Stimulated activated CD4-positive, alpha-beta T cell treated with anti-CD3 and anti-CD28 coated beads, Interleukin-12 subunit alpha, Interleukin-12 subunit beta, amount 100 ng/mL, for 48 hours (primary cell): ENCODE results near the gene BEND6.
"Not testable (repeated sequence)": the region's sequence is repeated elsewhere in the genome, so short reads cannot be mapped to it uniquely, and the experiment has no call there.

ENCODE experiments used
- DNase-seq, 3 donors: peaks; one replicate each; pipeline ENCODE4 v3.0.0-alpha.2; 2020; ENCODE audit warnings: low read depth in 2 of 3, low spot score in 1 of 3

The BEND6 gene

DNA sequence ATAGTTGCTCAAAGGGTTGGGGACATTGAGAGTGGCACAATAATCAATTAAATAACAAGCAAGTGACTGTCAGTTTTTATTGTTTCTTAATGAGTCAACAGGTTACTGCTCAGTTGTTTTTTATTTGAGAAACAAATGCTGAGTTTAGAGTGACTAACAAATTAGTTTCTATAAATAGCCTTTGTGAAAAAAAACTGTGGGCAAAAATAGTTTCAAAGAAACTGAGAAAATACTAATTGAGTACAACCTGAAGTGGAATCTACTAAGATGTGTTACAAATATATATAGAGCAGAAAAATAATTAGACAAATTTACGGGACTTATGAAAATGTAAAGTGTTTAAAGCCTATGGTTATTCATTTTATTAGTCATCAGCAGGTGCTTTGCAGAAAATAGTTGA lies 22.3 kb downstream of the BEND6 start:
- DNase-seq: no peak

GRCh38 chr6:56978530-56978929 lies 23.6 kb downstream of the BEND6 start:
- DNase-seq: no peak

DNA sequence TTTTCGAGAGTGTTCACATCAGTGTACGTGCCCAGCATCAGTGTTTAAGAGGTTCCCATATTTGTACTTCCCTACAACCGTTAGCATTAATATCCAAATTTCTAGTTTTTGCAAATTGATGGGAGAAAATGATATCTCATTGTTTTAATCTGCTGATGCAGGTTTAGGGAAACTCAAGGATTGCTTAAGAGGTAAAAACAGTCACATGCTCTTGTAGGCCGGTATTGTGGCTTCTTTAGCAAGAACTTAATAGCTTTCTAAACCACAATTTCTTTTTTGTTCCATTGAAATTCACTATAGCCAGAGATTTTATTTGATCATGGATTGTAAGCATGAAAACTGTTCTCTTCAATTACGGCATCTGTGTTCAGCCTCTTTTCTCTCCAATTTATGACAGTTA lies 29.5 kb downstream of the BEND6 start:
- DNase-seq: no peak

DNA sequence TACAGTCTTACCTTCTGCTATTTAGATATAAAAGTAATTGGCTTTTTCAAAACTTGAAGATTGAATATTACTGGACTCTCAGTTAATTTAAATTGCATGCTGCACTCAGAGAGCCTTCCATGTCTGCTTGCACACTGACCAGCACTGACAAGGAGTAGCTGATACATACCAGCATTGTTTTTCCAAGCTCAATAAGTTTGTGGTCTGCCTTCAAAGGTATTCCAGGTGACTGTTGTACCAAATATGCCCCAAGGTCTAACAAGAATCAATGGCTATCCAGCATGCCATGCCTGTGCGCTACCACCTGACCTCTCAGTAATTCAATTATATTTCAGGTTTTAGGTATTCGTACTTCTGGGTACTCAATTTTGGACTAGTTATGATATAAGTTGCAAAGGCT lies 30.0 kb downstream of the BEND6 start:
- no peak for DNase-seq

- no peak for DNase-seq
Measured at GRCh38 chr6:56986611-56987010, 31.7 kb downstream of the BEND6 start.

DNA sequence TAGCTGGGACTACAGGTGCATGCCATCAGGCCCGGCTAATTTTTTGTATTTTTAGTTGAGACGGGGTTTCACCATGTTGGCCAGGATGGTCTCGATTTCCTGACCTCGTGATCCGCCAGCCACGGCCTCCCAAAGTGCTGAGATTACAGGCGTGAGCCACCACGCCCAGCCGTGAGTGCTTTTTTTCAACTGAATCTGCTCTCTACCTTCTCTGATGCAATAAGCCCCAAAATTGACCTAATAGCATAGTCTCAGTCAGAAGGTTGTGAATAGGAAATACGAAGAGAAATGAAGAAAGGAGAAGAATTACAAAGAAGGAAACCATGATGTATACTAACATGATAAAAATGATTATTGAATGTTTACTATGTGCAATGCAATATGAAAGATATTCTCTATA lies 33.2 kb downstream of the BEND6 start:
- DNase-seq: no peak

- no peak for DNase-seq
Measured at GRCh38 chr6:56992036-56992435, 37.1 kb downstream of the BEND6 start.

GRCh38 chr6:56992703-56993102 lies 37.8 kb downstream of the BEND6 start:
- no peak for DNase-seq

- DNase-seq: no peak
Measured at GRCh38 chr6:56995347-56995902, 40.5 kb downstream of the BEND6 start.

DNA sequence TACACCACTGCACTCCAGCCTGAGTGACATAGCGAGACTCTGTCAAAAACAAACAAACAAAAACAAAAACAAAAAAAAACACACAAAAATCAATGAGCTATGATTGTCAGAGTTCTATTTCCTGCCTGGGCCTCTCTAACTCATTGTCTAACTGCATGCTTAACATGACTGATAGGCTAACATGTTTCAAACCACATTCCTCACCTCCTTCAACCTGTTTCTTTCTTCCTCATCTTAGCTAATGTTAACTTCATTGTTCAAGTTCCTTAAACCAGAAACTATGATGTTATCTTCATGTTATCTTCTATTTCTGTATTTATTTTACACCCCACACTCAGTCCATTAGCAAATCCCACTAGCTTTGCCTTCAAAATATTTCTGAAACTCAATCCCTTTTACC lies 41.5 kb downstream of the BEND6 start:
- no peak for DNase-seq

DNA sequence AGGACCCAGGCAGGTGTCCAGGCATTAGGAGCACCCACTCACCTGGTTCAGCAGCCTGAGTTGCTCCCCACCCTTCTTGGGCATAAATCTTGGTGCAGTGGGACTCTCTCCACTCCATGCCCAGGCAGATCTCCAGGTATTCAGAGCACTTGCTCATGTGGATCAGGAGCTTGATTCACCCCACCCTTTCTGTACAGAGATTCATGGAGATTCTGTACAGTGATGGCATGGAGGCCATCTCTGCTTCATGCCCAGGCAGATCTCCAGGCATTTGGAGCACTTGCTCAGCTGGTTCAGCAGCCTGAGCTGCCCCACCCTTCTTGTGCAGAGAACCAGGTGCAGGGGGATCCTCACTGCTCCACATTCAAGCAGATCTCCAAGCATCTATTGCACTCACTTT lies 44.1 kb downstream of the BEND6 start:
- no peak for DNase-seq

- DNase-seq: not testable (repeated sequence)
Measured at GRCh38 chr6:56999748-57000147, 44.8 kb downstream of the BEND6 start.

DNA sequence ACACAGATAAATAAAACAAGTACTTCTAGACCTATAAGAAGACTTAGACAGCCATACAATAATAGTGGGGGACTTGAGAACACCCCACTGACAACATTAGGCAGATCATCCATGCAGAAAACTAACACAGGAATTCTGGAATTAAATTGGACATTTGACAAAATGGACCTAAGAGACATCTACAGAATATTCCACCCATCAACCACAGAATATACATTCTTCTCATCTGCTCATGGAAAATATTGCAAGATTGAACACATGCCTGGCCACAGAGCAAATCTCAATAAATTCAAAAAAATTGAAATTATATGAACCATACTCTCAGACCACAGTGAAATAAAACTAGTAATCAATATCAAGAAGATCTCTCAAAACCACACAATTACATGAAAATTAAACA lies 47.3 kb downstream of the BEND6 start:
- no peak for DNase-seq

DNA sequence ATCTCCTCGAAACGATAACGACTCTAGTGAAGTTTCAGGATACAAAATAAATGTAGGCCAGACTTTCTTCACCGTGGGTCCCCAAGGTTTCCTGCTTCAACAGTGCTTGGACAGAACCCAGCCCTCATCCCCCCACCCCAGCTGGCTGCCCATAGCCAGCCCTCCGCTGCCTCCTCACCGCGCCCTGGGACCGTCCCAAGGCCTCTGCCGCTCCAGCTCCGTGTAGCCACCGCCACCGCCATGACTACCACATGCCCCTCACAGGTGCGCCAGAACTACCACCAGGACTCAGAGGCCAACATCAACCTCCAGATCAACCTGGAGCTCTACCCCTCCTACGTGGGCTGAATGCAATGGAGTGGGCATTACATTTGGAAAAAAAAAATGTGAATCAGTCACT lies 49.4 kb downstream of the BEND6 start:
- DNase-seq: no peak

GRCh38 chr6:57006101-57006500 lies 51.2 kb downstream of the BEND6 start:
- DNase-seq: no peak

DNA sequence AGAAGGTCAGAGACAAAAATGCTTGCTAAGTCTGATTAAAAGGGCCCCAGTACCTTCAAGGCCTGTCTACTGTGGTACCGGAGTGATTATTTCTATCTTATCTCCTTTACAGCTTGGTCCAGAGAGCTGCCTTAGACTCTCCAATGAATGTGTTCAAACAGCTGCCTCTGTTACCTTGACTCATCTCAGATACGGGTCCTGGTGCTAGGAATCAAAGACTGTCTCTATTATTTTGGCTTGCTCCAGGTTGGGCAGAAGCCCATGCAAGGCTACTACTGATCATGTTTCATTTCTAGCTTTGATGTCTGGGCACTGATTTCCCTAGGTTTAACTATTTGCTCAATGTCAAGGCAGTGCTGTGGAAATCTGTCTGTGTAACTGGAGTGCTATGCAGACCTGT lies 53.2 kb downstream of the BEND6 start:
- DNase-seq: not testable (repeated sequence)

GRCh38 chr6:57013521-57013926 lies 58.6 kb downstream of the BEND6 start:
- no peak for DNase-seq

- DNase-seq: no peak
Measured at GRCh38 chr6:57017069-57017468, 62.2 kb downstream of the BEND6 start.

DNA sequence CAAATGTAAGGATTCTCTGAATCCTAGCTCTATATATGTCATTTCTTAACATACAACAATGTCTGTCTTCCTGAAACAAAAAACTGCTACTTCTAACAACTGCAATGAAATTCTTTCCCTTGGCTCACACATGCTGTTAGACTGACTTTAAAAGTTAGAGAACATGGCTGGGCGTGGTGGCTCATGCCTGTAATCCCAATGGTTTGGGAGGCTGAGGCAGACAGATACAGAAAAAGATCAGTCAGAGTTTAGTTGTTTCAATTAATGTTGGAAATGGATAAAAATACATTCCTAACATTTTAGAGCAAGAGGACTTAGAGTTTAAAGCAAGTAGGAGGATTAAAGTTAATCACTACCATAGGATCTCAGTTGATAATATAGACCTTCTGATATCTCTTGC lies 62.9 kb downstream of the BEND6 start:
- no peak for DNase-seq

GRCh38 chr6:57019434-57019833 lies 64.5 kb downstream of the BEND6 start:
- no peak for DNase-seq

DNA sequence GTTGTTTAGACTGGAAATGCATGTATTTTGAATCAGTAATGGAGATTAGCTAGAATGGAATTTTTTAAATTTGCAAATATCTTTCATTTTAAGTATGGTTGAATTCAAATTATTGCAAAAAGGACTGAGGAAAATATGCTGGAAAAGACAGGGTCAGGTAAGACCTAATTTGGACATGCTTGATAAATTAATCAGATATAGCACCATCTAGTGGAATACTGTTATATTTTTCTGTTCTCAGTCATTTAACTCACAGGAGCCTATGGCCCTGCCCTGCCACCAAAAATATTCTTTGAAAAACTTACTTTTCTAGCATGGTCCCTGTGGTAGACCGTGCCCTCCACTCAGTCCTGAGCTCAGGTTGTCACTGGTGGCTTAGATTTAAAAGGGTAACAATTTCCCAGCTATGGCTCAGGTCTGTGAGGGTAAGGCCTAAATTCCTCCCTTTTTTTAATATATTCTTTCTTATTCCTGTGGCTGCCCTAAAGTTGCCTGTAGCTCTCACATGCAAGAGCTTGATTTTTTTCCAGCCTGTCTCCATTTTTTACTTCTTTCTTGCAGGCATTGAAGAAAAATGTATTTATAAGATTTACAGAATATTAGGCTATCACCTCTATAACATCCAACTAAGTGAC lies 66.3 kb downstream of the BEND6 start:
- no peak for DNase-seq

DNA sequence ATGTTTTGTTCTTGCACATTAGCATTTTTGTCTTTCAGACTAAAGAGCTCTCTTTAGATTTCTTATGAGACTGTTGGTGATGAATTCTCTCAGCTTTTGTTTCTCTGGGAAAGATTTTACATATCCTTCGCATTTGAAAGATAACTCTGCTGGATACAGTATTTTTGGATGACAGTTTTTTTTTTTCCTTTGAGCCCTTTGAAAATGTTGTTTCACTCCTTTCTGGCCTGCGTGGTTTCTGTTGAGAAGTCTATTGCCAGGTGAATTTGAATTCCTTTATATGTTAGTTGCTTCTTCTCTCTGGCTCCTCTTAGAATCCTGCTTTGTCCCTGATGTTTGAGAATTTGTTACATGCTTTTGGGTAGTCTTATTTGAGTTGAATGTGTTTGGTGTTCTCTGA lies 69.4 kb downstream of the BEND6 start:
- DNase-seq: no peak

- no peak for DNase-seq
Measured at GRCh38 chr6:57024775-57025174, 69.9 kb downstream of the BEND6 start.
